Measurements from ENCODE around the gene KRTAP5-7.

- TF ChIP-seq EZH2 (IDR thresholded peaks at IDR 0.05; ENCODE audit: borderline replicate concordance, low read length): no peak
- TF ChIP-seq CTCF (IDR thresholded peaks at IDR 0.05; ENCODE audit: low read length): no peak
Measured at GRCh38 chr11:71525188-71525937, 1.7 kb upstream of the KRTAP5-7 start.

All from OCI-LY1 (cell line).